ENCODE measurements around the gene NCOR1. TPM values are rescaled to one million over a fixed set of nuclear protein-coding genes. Genes with fewer than 3 reads are reported as not detected.

The NCOR1 gene
- total and polyA plus RNA-seq, 2 of the 13 experiments (the other 11 are each of a cell fraction or from before 2014, with no cell fraction given), result 57.0 to 71.7 TPM

DNA sequence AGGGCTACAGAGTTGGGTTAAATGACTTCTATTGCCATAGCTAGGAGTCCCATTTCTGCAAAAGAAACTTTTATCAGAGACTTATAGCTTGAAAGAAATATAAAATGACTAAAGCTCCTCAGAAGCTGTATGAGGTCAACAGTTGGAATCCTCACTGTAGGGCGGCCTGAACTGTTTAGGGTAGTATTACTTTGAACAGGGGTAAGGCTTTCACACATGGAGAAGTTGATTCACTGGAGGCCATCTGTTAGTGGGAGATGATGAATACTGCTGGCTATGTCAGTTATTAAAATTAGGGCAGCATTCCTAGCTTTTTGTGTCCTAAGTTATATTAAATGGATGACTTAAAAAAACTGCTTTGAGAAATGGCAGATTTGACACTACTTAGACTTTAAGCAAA, 209.7 kb downstream of the NCOR1 start (continued):
- TF ChIP-seq, protein P1, sequence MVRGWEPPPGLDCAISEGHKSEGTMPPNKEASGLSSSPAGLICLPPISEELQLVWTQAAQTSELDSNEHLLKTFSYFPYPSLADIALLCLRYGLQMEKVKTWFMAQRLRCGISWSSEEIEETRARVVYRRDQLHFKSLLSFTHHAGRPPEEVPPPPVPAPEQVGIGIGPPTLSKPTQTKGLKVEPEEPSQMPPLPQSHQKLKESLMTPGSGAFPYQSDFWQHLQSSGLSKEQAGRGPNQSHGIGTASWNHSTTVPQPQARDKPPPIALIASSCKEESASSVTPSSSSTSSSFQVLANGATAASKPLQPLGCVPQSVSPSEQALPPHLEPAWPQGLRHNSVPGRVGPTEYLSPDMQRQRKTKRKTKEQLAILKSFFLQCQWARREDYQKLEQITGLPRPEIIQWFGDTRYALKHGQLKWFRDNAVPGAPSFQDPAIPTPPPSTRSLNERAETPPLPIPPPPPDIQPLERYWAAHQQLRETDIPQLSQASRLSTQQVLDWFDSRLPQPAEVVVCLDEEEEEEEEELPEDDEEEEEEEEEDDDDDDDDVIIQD (CRISPR knock-in tag; IDR thresholded peaks at IDR 0.05; ENCODE audit: low read depth), result no peak
- TF ChIP-seq SP1 (IDR thresholded peaks at IDR 0.05) (no peak), SP1 (CRISPR knock-in tag; IDR thresholded peaks at IDR 0.05) (no peak), NFATC3 (CRISPR knock-in tag; IDR thresholded peaks at IDR 0.05) (no peak), HNRNPK (IDR thresholded peaks at IDR 0.05; ENCODE audit: low read depth, low read length, poor library complexity, severe bottlenecking) (no peak), ZNF660 (CRISPR knock-in tag; IDR thresholded peaks at IDR 0.05; ENCODE audit: borderline replicate concordance, low read depth) (no peak), FOXO1 (CRISPR knock-in tag; IDR thresholded peaks at IDR 0.05) (no peak), NFE2L1 (CRISPR knock-in tag; IDR thresholded peaks at IDR 0.05; ENCODE audit: borderline replicate concordance) (no peak)
- TF ChIP-seq, protein P2, sequence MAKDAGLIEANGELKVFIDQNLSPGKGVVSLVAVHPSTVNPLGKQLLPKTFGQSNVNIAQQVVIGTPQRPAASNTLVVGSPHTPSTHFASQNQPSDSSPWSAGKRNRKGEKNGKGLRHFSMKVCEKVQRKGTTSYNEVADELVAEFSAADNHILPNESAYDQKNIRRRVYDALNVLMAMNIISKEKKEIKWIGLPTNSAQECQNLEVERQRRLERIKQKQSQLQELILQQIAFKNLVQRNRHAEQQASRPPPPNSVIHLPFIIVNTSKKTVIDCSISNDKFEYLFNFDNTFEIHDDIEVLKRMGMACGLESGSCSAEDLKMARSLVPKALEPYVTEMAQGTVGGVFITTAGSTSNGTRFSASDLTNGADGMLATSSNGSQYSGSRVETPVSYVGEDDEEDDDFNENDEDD (CRISPR knock-in tag; IDR thresholded peaks at IDR 0.05; ENCODE audit: borderline replicate concordance), result no peak

DNA sequence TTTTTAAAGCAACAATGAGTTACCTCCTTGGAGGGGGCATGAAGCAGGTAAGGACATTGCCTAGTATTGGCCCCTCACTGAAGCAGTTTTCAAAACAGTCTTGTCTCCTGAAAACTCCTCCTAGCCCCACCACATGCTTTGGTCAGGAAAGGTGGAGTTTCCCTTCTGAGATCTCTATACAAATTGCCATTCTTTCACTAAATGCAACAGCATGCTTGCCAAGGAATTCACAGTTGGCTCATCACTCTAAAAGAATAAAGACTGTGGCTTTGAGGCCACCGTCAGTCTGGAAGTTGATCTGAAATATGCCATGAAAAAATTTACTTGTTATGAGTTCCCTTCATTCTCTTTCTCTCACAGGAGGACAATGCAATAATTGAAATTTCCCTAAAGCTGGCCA, 211.5 kb downstream of the NCOR1 start:
- H3K4me1 ChIP-seq (ENCODE audit: insufficient read depth, low read length), result peaks cover 20% of the 10 kb centered on the region
- H3K9ac ChIP-seq (ENCODE audit: insufficient read depth, low read depth, low read length), result no peak overlapping the region
- no peaks in the 10 kb centered on the region for H4K20me1 ChIP-seq (ENCODE audit: insufficient read depth, low read length)
- FAIRE-seq (no peak), DNase-seq (ENCODE audit: low spot score) (no peak), ATAC-seq (no peak)
- no peaks in the 10 kb centered on the region; a peak in 1 of 5 replicates for H3K27me3 ChIP-seq (ENCODE audit: control insufficient read depth in 1 of 2, insufficient read depth in 2 of 2, low read length in 2 of 2)
- no peak overlapping the region for H2AFZ ChIP-seq (ENCODE audit: low read length)
- H3K9me3 ChIP-seq (ENCODE audit: low read length), result no peaks in the 10 kb centered on the region
- no TSS peak for BruUV-seq (replicated peaks)
- H3K4me3 ChIP-seq (replicated peaks in 1 of 3; ENCODE audit: insufficient read depth in 1 of 3, low read depth in 2 of 3, low read length in 3 of 3), result no peak overlapping the region
- WGBS (ENCODE audit: low lambda C conversion rate), result 95% methylated on average over 1 of the region's 1 CpG
- CTCF ChIA-PET (ENCODE audit: low intra/inter-chr PET ratio, low total read pairs), result no interaction called here
- H3K36me3 ChIP-seq (replicated peaks in 1 of 2; ENCODE audit: control insufficient read depth in 1 of 2, insufficient read depth in 2 of 2, low read length in 2 of 2), result peaks cover 23 to 67% of the 10 kb centered on the region in 2 experiments
- in situ Hi-C loops (cut with HindIII; ENCODE audit: extremely low pct_ligation_motif_present, low pct_unique_long_range_greater_than_20kb) (no loop called here), intact Hi-C loops (cut with micrococcal nuclease; ENCODE audit: unreplicated experiment) (no loop called here)
- POLR2A ChIA-PET, result no interaction called here
- no peak overlapping the region for H3K27ac ChIP-seq (ENCODE audit: extremely low read length, insufficient read depth, low read length)
- H3K4me2 ChIP-seq (ENCODE audit: low read depth, low read length), result no peak overlapping the region
- H3K79me2 ChIP-seq (ENCODE audit: insufficient read depth, low read length), result peaks cover 21% of the 10 kb centered on the region
- TF ChIP-seq, protein P3, sequence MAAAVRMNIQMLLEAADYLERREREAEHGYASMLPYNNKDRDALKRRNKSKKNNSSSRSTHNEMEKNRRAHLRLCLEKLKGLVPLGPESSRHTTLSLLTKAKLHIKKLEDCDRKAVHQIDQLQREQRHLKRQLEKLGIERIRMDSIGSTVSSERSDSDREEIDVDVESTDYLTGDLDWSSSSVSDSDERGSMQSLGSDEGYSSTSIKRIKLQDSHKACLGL (CRISPR knock-in tag; IDR thresholded peaks at IDR 0.05), result no peak
- TF ChIP-seq MXI1 (IDR thresholded peaks at IDR 0.05; ENCODE audit: borderline replicate concordance, low read depth, low read length), result no peak
- no peak for TF ChIP-seq CENPX (CRISPR knock-in tag; IDR thresholded peaks at IDR 0.05)
- TF ChIP-seq, protein P4, sequence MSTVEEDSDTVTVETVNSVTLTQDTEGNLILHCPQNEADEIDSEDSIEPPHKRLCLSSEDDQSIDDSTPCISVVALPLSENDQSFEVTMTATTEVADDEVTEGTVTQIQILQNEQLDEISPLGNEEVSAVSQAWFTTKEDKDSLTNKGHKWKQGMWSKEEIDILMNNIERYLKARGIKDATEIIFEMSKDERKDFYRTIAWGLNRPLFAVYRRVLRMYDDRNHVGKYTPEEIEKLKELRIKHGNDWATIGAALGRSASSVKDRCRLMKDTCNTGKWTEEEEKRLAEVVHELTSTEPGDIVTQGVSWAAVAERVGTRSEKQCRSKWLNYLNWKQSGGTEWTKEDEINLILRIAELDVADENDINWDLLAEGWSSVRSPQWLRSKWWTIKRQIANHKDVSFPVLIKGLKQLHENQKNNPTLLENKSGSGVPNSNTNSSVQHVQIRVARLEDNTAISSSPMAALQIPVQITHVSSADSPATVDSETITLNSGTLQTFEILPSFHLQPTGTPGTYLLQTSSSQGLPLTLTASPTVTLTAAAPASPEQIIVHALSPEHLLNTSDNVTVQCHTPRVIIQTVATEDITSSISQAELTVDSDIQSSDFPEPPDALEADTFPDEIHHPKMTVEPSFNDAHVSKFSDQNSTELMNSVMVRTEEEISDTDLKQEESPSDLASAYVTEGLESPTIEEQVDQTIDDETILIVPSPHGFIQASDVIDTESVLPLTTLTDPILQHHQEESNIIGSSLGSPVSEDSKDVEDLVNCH (CRISPR knock-in tag; IDR thresholded peaks at IDR 0.05), result no peak
- TF ChIP-seq, protein P5, sequence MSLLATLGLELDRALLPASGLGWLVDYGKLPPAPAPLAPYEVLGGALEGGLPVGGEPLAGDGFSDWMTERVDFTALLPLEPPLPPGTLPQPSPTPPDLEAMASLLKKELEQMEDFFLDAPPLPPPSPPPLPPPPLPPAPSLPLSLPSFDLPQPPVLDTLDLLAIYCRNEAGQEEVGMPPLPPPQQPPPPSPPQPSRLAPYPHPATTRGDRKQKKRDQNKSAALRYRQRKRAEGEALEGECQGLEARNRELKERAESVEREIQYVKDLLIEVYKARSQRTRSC (CRISPR knock-in tag; IDR thresholded peaks at IDR 0.05; ENCODE audit: low read depth), result no peak
- TF ChIP-seq BRCA1 (CRISPR knock-in tag; IDR thresholded peaks at IDR 0.05), result no peak
- TF ChIP-seq ZFP82 (CRISPR knock-in tag; IDR thresholded peaks at IDR 0.05; ENCODE audit: borderline replicate concordance), result no peak
- no peak for TF ChIP-seq ZNF850 (CRISPR knock-in tag; conservative IDR thresholded peaks at IDR 0.05)
